ENCODE data around the gene CHST7.

GRCh38 chrX:46630141-46630540, 56.6 kb downstream of the CHST7 start:
- TF ChIP-seq CTCF (IDR thresholded peaks at IDR 0.05), result no peak
- no peak for TF ChIP-seq POLR2A (IDR thresholded peaks at IDR 0.05)
